GM19324 (cell line): ENCODE results near the gene COG3.
"Not testable (repeated sequence)": the region's sequence is repeated elsewhere in the genome, so short reads cannot be mapped to it uniquely, and the experiment has no call there.

Experiments
- ATAC-seq: cut with Tn5 transposase; IDR thresholded peaks from one replicate; pipeline ENCODE4 v1.9.1; 2021; ENCODE audit warnings: mild to moderate bottlenecking, moderate library complexity; ENCODE audit not compliant: unreplicated experiment, low FRiP score

The COG3 gene

GRCh38 chr13:45464687-45465453, at the start of gene COG3:
Gene COG3, plus strand, starts transcription at chr13:45464939. Its CDS starts 98 bp downstream, at chr13:45465037.
- peak; percentile 94 for ATAC-seq

GRCh38 chr13:45415112-45415511, 49.6 kb upstream of the COG3 start:
- ATAC-seq = no peak

GRCh38 chr13:45416516-45417128, 48.1 kb upstream of the COG3 start:
- ATAC-seq = no peak

- ATAC-seq = peak; percentile 94
Measured at GRCh38 chr13:45417790-45418534, 46.8 kb upstream of the COG3 start, which contains the start of gene SLC25A30. Gene SLC25A30, minus strand, starts transcription at chr13:45418373. Its CDS starts 6,948 bp downstream, at chr13:45411425.

GRCh38 chr13:45419389-45419788, 45.4 kb upstream of the COG3 start:
- ATAC-seq = not testable (repeated sequence)

- ATAC-seq = no peak
Measured at GRCh38 chr13:45419945-45420344, 44.8 kb upstream of the COG3 start.

GRCh38 chr13:45422731-45423292, 41.9 kb upstream of the COG3 start:
- no peak for ATAC-seq

GRCh38 chr13:45426056-45426841, 38.5 kb upstream of the COG3 start:
- ATAC-seq = not testable (repeated sequence)

GRCh38 chr13:45432737-45433380, 31.9 kb upstream of the COG3 start:
- ATAC-seq = no peak

GRCh38 chr13:45433381-45433790, 31.4 kb upstream of the COG3 start:
- no peak for ATAC-seq

- no peak for ATAC-seq
Measured at GRCh38 chr13:45434556-45435371, 30.0 kb upstream of the COG3 start.

GRCh38 chr13:45436332-45436731, 28.4 kb upstream of the COG3 start:
- ATAC-seq = no peak

- ATAC-seq = no peak
Measured at GRCh38 chr13:45436953-45437352, 27.8 kb upstream of the COG3 start.

- no peak for ATAC-seq
Measured at GRCh38 chr13:45437947-45438346, 26.8 kb upstream of the COG3 start.

- no peak for ATAC-seq
Measured at GRCh38 chr13:45439008-45439407, 25.7 kb upstream of the COG3 start.

- no peak for ATAC-seq
Measured at GRCh38 chr13:45439781-45440462, 24.8 kb upstream of the COG3 start.

- no peak for ATAC-seq
Measured at GRCh38 chr13:45441633-45442032, 23.1 kb upstream of the COG3 start.

GRCh38 chr13:45445053-45445452, 19.7 kb upstream of the COG3 start:
- no peak for ATAC-seq
